HG03095 (cell line): ENCODE data around the gene METTL26.
A peak's percentile ranks its signal among the peaks of the same experiment; 100 is the strongest.

Experiments
- ATAC-seq: cut with Tn5 transposase; IDR thresholded peaks from one replicate; pipeline ENCODE4 v1.9.1; 2021; ENCODE audit warnings: moderate library complexity; ENCODE audit not compliant: unreplicated experiment

The METTL26 gene

GRCh38 chr16:660459-661183 is 24.5 kb upstream of the METTL26 start:
- no peak for ATAC-seq

- ATAC-seq = no peak
These were observed 24.0 kb upstream of the METTL26 start for GRCh38 chr16:660132-660458.

- ATAC-seq = no peak
These were observed 23.5 kb upstream of the METTL26 start for GRCh38 chr16:659618-660017.

GRCh38 chr16:658679-659571 is 22.8 kb upstream of the METTL26 start:
- ATAC-seq = no peak

DNA sequence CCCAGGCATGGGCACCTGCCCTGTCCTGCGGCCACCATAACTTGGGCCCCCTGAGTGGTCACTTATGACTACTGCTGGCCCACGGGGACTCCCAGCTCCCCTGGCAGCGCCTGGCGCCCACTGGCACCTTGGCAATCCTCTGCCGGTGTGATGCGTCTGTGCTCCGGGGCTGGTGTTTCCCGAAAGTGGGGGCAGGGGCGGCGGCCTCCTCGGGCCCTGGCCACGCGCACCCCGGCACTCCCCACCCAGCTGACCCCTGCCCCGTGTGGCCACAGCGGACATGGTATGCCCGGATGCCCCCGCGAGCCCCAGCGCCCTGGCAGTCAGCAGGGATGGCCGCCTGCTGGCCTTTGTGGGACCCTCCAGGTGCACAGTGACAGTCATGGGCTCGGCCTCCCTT is 21.4 kb upstream of the METTL26 start:
- no peak for ATAC-seq

DNA sequence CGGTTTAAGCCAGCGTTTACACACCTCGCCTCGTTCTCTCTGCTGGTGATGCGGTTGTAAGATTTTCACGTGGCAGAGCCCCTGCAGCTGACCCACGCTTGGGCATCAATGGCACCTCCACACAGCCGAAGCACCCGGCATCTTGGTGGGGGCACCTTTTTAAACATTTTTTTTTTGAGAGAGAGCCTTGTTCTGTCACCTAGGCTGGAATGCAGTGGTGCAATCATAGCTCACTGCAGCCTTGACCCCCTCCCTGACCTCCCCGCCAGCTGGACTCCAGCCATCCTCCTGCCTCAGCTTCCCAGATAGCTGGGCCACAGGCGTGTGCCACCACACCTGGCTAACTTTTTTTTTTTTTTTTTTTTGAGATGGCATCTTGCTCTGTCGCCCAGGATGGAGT is 17.9 kb upstream of the METTL26 start:
- no peak for ATAC-seq

GRCh38 chr16:652454-653305 is 16.6 kb upstream of the METTL26 start:
- ATAC-seq = no peak

GRCh38 chr16:651844-652243 is 15.7 kb upstream of the METTL26 start:
- no peak for ATAC-seq

DNA sequence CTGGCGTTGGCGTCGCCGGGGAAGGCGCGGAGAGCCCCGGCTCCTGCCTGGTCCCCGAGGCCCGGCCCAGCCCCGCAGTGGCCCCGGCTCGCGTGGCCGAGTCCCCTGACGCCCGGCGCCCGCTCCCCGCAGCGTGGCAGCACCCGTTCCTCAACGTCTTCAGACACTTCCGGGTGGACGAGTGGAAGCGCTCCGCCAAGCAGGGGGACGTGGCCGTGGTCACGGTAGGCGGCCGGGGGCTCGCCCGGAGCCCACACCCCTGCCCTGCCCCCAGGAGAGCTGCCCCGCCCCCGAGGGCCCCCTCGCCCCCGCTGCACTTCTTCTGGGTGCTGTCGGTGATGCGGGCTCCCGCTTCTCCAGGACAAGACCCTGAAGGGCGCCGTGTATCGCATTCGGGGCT is 13.5 kb upstream of the METTL26 start:
- ATAC-seq = no peak

DNA sequence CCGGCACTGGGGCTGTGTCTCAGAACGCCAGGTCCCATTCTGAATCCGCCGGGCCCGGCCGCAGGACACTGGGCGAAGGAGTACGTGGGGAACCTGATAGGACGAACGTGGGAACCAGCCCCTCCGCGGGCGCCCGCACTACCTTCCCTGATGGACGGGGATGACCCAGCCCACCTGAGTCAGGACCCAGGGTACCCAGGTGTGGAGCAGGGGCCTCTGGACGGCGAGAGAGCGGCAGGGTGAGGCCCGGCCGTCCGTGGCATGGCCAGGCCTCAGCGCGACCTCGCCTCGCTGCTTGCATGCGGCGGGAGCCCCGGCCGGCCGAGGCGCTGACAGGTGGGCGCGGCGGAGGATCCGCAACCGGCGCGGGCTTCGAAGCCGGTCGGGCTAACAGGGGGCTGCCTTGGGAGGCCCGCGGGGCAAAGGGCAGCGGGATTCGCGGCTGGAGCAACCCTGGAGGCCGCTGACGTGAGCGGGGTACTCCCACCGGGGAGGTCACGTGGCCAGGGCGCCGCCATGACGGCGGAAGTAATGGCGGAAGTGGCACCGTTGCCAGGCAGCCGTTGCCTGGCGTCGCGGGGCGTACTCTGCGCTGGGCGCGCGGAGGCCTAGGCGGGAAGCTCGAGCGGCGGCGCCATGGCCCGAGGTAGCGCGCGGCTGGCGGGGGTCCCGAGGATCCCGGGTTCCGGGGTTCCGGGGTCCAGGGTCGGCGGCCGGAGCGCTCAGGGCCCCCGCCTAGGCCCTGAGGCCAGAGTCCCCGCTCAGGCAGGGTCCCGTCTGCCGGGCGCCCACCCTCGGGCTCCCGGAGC is 12.9 kb upstream of the METTL26 start, which contains the start of gene WDR90:
Gene WDR90 (plus strand): TSS at position 585 of the 809 bp plus-strand sequence. CDS start 52 bp downstream, at position 637.
- ATAC-seq = peak; percentile 64

DNA sequence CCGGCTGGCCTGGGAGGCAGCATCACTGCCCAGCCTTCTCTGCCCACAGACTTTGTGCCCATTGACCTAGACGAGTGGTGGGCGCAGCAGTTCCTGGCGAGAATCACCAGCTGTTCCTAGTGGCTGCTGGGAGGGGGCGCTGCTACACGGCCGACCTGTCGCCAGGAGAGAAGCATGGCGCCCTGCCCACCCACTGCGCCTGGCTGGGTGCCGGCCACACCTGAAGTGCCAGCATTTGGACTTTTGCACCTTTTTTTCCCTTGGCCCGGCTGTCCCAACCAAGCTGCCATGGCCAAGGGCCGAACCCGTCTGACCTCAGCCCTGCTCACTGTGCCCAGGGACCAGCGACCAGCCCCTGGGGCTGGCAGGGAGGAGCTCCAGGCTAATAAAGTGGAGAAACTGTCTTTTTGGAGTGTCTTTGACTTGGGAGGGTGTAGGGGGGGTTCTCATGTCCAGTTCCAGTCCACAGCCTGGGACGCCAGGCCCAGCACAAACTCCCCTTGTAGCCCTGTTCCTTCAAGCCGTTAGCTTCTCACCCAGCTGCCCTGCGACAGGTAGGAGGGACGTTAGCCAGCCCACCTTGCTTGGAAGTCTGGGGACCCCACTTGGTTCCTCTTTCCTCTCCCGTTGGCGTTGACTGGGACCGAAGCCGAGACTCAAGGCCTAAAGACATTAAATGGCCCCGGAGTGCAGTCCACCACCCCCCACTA is 12.1 kb upstream of the METTL26 start:
- no peak for ATAC-seq

DNA sequence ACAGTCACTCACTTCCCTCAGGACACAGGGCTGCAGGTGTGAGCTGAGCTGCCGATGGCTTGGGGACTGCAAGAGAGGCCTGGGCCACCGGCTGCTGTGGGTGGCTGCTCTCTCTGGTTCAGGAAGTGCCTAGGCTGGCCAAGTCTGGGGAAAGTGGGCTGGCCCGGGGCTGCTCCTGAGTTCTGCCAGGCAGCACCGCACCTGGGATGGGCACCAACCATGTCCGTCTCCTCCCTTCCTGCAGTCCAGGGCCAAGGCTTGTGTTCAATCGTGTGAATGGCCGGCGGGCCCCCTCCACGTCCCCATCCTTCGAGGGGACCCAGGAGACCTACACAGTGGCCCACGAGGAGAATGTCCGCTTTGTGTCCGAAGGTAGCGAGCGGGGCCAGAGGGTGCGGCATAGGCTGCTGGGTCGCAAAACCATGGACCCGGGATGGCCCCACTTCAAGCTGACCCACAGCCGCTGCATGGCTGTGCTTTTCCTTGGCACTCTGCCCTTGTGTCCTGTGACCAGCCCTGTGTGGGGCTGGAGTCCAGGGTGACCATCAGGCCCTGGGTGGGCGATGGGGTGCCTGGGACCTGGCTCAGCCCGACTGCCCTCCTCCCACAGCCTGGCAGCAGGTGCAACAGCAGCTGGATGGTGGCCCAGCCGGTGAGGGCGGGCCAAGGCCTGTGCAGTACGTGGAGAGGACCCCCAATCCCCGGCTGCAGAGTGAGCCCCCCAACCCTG is 11.2 kb upstream of the METTL26 start:
- no peak for ATAC-seq

DNA sequence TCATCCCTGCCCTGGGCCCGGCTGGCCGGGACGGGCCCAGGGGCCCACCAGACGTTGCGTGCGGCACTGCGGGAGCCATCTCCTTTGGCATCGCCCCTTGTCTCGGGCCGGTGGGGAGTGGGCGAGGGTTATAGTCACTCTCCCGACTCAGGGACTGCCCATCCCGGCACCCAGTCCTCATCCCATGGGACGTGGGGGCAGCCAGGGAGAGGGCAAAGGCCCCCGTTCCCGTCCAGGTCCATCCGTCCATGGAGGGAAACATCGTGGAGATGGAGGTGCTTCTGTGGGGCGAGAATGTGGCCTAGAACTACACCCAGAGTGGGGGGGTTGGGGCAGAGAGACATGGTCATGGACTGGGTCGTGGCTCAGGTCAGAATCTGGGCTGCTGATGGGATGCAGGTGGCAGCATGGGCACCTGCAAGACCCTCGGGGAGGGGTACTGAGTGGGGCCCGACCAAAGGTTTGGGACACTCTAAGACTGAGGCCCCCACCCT is 10.6 kb upstream of the METTL26 start:
- ATAC-seq = no peak

- no peak for ATAC-seq
These were observed 10.0 kb upstream of the METTL26 start for GRCh38 chr16:645852-646678.

- no peak for ATAC-seq
These were observed 8.5 kb upstream of the METTL26 start for GRCh38 chr16:644556-644955.

GRCh38 chr16:643050-643368 is 6.9 kb upstream of the METTL26 start:
- no peak for ATAC-seq

- peak; percentile 17 for ATAC-seq
These were observed 6.3 kb upstream of the METTL26 start for GRCh38 chr16:642189-643049.
